Epithelial cell of alveolus of lung (primary cell): ENCODE measurements around the gene FAM72B. TPM values are rescaled to one million over a fixed set of nuclear protein-coding genes. Genes with fewer than 3 reads are reported as not detected.

Experiments
- total RNA-seq: library from RNA; depleted of rRNA; stranded (reverse); fragments of >200 nt; gene quantifications from 2 replicates; pipeline ENCODE4 v1.2.1, GENCODE V29; 2015

The FAM72B gene
- 3.6 TPM in 2 replicates for total RNA-seq

DNA sequence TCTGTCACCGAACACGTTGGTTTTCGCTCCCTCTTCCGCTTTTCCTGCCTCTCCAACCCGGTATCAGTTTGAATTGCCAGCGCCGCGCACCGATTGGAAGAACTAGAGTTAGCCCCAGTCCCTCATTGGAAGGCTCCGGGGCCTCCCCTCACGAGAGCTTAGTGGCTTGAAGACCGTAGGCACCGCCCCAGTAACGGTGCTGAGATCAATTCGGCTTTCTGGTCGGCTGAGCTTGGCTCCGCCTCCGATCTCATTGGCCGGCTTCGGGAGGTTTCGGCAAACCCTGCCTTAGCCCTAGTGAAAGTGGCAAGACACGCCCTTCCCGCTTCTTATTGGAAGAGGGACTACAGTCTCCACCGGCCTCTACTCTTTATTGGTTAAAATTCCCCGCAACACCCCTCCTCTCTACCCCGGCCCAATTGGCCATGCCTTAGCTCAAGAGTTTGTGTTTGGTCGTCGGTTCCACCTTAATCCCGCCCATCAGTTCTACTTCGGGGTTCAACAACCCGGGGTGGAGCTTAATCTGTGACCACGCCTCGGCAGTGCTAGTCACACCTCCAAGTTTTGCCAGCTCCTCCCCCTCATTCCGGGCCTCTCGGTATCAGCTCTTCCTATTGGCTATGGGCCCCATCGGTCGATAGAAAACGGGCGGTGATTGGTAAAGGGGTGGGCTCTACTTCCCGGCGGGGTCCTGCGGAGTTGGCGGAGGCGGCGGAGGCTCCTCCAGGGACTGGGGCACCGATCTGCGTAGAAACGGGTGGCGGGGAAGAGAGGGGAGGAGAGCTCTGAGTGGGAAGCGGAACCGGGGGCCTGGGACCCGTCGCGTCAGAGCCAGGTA is at the start of gene FAM72B, which contains the start of gene SRGAP2C:
TSS of gene FAM72B (minus strand) at position 51 of the 838 bp plus-strand sequence. CDS start 851 bp downstream, outside the sequence.
TSS of gene SRGAP2C (plus strand) at position 686 of the 838 bp plus-strand sequence. CDS start 2,472 bp downstream, outside the sequence.

Other genes starting within 250 kb of the FAM72B start
- 11.1 TPM in 2 replicates for gene SRGAP2C, start 635 bp upstream of the FAM72B start, total RNA-seq